RWPE2 (cell line): ENCODE results near the gene ZNF846.

ENCODE experiments used
- ATAC-seq: fragments of 200-7000 bp; cut with Tn5 transposase; 3 replicates; pipeline ENCODE4 v1.9.1; 2021; ENCODE audit warnings: low read depth
- DNase-seq: peaks from one replicate; pipeline ENCODE4 v3.0.0-alpha.2; 2020; ENCODE audit warnings: low spot score
- H3K27ac ChIP-seq: fragments of 450-650 bp; 2 replicates; pipeline ENCODE4 v1.5.1; 2017; ENCODE audit warnings: mild to moderate bottlenecking; ENCODE audit not compliant: poor library complexity, severe bottlenecking
- H3K27me3 ChIP-seq: fragments of 250-450 bp; sonication (Bioruptor Pico); 2 replicates; pipeline ENCODE4 v1.5.1; 2021; ENCODE audit warnings: mild to moderate bottlenecking, moderate library complexity; ENCODE audit not compliant: insufficient read depth, poor library complexity, severe bottlenecking
- H3K36me3 ChIP-seq: fragments of 250-450 bp; sonication (Bioruptor Pico); 2 replicates; pipeline ENCODE4 v1.5.1; 2020; ENCODE audit warnings: low read depth, mild to moderate bottlenecking, moderate library complexity
- H3K4me1 ChIP-seq: fragments of 250-450 bp; sonication (Bioruptor Pico); 2 replicates; pipeline ENCODE4 v1.5.1; 2021; ENCODE audit warnings: mild to moderate bottlenecking, moderate library complexity; ENCODE audit not compliant: insufficient read depth, poor library complexity, severe bottlenecking
- H3K4me3 ChIP-seq: fragments of 250-450 bp; sonication (Bioruptor Pico); 2 replicates; pipeline ENCODE4 v1.5.1; 2021; ENCODE audit warnings: mild to moderate bottlenecking, moderate library complexity; ENCODE audit not compliant: severe bottlenecking
- H3K9me3 ChIP-seq: fragments of 250-450 bp; sonication (Bioruptor Pico); 2 replicates; pipeline ENCODE4 v1.5.1; 2021; ENCODE audit warnings: mild to moderate bottlenecking, moderate library complexity; ENCODE audit not compliant: severe bottlenecking
- TF ChIP-seq, protein P1 (sequence below): fragments of 450-650 bp; IDR thresholded peaks from one replicate; pipeline ENCODE4 v1.5.1; 2017; ENCODE audit warnings: mild to moderate bottlenecking, moderate library complexity; ENCODE audit not compliant: poor library complexity, severe bottlenecking

ZNF846 gene

DNA sequence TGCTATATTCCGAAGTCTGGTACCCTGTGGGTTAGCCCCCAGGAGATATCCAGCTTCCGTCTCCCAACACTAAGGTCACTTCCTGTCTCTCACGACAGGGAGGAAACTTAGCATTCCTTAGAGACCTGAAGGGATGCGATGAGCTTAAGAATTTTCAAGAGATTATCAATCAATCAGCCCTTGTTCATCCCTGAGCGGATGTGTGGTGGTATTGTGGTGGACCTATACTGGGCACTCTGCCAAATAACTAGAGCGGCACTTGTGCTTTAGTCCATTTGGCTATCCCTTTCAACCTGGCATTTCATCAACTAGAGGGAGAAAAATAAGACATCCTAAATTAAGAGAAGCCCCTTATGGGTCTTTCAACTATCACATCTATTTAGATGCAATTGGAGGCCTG, 62.7 kb downstream of the ZNF846 start:
- H3K4me1 ChIP-seq: peaks cover 4% of the 10 kb centered on the region
- TF ChIP-seq, protein P1, sequence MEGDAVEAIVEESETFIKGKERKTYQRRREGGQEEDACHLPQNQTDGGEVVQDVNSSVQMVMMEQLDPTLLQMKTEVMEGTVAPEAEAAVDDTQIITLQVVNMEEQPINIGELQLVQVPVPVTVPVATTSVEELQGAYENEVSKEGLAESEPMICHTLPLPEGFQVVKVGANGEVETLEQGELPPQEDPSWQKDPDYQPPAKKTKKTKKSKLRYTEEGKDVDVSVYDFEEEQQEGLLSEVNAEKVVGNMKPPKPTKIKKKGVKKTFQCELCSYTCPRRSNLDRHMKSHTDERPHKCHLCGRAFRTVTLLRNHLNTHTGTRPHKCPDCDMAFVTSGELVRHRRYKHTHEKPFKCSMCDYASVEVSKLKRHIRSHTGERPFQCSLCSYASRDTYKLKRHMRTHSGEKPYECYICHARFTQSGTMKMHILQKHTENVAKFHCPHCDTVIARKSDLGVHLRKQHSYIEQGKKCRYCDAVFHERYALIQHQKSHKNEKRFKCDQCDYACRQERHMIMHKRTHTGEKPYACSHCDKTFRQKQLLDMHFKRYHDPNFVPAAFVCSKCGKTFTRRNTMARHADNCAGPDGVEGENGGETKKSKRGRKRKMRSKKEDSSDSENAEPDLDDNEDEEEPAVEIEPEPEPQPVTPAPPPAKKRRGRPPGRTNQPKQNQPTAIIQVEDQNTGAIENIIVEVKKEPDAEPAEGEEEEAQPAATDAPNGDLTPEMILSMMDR: no peak
- no peak for ATAC-seq

DNA sequence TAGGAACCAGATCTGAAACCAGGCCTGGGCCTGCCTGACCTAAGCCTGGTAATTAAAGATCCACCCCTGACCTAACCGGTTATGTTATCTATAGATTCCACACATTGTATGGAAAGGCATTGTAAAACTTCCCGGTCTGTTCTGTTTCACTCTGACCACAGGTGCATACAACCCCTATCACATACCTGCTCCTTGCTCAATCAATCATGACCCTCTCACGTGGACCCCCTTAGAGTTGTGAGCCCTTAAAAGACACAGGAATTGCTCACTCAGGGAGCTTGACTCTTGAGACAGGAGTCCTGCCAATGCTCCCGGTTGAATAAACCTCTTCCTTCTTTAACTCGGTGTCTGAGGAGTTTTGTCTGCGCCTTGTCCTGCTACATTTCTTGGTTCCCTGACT, 66.4 kb downstream of the ZNF846 start:
- Histone ChIP-seq H3K36me3 (no peaks in the 10 kb centered on the region), H3K27me3 (no peaks in the 10 kb centered on the region), H3K27ac (no peak overlapping the region), H3K4me3 (no peak overlapping the region), H3K4me1 (peaks cover 8% of the 10 kb centered on the region), H3K9me3 (no peaks in the 10 kb centered on the region)
- ATAC-seq: no peak
- DNase-seq: no peak
- TF ChIP-seq, protein P1: no peak

More for the DNA sequence above, 62.7 kb downstream of the ZNF846 start:
- no peaks in the 10 kb centered on the region for H3K9me3 ChIP-seq
- no peaks in the 10 kb centered on the region for H3K27me3 ChIP-seq
- no peak overlapping the region for H3K4me3 ChIP-seq
- H3K27ac ChIP-seq: no peak overlapping the region
- no peaks in the 10 kb centered on the region for H3K36me3 ChIP-seq
- DNase-seq: no peak
